GM18511 (cell line): ENCODE measurements around the gene RTRAF.

Experiments used
- ATAC-seq: cut with Tn5 transposase; IDR thresholded peaks from one replicate; pipeline ENCODE4 v1.9.1; 2021; ENCODE audit warnings: mild to moderate bottlenecking, moderate library complexity; ENCODE audit not compliant: unreplicated experiment

RTRAF gene

DNA sequence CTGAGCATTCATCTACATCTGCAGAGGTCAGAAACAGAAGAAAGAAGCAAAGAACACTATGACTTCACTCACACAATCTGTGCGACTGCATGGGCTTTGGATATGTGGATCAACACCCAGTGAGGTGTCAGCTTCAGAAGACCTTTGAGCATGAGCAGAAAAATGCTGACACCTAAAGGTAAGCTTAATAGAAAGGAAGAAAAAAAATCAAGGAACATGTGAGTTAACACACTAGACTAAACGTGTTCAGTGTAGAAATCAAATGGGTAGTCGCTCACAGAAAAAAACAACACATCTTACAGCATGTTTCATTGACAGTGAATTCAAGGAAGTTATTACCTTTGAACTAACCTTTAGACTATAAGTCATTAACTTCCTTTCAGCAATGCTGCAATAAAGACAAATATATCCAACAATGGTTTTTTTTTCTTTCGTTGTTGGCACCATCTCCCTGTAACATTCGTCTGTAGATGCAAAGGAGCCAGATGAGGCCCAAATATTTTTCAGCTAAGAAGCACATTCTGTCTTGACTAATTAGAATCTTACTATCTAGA is 30.9 kb downstream of the RTRAF start:
- no peak for ATAC-seq

DNA sequence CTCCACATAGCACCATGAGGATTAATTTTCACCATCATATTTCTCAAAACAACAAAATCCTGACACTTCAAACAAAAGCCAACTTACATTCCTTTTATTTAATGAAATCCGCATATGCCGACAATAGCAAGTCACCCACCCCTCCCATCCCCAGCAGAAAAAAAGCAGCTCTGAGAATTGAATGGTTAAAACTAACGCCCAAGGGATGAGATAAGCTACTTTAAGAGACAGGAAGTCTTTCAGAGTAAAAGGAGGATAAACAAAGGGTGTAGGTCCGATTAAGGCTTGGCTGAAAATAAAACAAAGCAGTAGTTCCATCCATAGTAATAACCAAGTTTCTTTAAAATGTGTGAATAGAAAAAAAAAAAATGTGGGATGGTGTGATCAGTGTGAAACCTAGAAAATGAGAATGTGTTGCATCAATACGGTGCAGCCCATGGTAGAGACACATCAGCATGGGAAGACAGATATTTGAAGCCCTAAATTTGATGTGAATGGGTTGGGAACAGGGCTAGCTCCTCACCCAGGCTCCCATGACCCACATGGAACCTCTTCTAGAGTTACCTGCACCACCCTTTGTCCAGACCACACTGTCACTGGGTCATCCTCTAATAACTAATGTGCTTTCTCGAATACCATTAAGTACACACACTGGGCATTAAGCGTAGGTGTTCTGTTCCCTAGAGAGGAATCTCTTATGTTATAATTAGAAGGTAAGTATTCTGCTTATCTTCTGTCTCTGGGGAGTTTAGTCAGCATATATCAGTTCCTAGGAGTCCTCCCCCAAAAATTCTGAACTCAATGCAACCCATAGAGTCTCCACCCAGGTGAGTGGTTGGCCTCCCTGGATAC is 31.7 kb downstream of the RTRAF start:
- ATAC-seq = peak; percentile 42

DNA sequence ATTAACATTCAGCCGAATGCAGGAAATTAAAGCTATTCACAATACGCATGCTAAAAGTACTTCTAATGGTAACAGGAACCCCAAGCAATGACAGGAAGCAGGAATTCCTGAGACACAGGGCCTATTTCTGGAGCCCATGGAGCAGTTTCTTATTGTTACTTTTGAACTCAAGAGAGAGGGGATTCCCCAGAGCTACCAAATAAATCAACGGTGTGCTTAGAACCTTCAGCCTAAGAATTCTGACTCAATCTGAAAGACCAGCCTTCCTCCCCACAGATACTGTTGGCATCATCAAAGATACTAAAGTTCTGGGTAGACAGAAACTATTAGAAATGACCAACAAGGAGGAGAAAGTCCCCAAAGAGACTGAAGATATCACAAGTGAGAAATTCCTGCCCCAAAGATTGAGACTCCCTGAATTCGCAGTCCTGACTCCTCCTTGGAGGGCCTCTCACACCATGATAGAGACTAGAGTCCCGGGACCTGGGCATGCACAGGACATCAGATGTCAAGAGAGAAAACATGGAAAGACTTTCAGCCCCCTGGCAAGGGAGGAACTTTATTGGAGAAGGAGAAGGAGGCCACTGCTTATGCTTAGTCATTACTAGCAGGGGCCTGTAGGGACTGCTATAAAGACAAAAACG is 32.7 kb downstream of the RTRAF start:
- peak; percentile 88 for ATAC-seq

DNA sequence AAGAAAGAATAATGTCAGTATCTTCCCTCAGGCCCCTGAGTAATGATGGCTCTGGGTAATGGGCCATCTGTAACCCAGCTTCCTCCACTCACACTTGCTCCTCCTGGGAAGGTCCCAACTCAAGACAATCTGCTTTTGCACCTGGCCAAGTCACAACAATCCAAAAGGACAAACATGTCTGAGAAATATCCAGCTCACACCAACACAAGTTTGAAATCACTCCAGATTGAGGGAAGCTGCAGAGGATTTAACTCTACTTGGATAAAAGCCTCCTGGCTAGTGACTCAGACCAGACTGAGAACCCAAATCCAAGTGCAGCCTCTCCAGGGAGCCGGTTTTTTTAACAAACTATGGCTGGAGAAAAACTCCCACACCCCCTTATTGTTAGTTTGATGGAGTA is 34.2 kb downstream of the RTRAF start:
- no peak for ATAC-seq

DNA sequence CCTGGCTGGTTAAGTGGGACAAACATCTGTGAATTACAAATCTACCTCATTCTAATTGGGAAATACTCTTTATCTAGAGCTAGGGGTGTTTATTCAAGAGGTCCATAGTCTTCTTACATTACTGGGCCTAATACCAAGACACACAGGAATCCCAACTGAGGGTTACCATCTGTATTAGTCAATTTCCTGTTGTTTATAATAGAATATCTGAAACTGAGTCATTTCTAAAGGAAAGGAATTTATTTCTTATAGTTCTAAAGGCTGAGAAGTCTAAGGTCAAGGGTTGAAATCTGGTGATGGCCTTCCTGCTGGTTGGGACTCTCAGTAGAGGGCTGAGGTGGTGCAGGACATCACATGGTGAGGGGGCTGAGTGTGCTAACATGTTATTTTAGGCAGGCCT is 36.0 kb downstream of the RTRAF start:
- ATAC-seq = no peak

DNA sequence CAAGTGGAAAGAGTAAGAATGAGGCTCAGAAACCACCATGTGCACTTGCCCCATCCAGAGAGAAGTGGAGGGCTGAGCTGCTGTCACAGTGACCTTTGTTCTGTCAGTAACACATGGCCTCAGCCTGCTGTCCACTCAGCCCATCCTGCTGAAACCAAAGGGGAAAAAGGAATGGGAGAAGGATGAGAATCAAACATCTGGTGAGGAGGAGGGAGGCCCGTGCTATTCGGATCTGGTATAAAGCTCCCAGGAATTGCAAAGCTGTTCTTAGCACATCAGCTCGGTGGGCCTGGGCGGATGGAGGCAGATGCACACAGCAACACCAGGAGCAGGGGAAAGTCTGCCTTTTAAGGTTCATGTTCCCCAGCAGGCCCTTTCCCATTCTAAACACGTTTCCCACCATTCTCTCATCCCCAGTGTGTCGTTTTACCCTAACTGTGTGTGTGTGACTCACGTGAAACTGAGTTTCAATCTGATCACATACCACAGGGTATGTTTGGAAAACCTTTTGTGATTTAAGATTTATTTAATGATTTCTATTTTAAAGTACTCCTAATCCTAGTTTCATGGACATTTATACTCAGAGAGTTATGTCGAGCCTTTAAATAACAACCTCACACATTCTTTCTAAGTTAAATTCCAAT is 36.8 kb downstream of the RTRAF start:
- no peak for ATAC-seq

DNA sequence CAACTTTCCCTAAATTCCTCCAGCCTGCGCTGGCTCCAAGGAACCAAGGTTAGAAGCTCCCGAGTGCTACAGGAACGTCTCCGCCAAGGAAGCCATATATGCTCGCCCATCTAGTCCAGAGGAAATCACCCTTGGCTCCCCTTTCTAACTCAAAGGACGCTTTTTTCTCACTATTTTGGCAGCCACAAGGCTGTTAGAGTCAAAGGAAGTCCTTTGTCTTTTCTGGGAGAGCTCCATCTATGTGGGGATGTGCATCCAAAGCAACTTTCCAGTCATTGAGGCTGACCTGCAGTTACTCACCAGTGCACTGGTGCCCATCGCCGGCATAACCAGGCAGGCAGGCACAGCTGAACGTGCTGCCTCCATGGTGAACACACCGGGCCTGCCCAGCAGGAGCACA is 37.6 kb downstream of the RTRAF start:
- no peak for ATAC-seq

DNA sequence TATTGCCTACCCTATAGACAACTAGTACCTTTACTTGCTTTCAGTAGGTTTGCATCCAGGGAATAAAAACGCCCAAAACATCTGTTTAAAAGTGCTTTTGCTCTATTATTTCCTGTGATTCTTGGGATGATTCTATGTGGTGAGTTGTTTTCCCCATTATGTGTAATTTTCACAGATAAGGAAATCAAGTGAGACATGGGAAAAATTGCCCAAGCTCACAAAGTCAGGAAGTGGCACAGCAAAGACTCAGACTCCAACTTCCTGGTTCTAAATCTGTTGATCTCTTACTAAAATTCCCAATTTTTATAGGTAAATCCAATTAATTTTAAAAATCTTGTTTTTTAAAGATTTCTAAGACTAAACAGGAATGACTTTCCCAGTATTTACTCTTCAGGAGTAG is 40.5 kb downstream of the RTRAF start:
- no peak for ATAC-seq

DNA sequence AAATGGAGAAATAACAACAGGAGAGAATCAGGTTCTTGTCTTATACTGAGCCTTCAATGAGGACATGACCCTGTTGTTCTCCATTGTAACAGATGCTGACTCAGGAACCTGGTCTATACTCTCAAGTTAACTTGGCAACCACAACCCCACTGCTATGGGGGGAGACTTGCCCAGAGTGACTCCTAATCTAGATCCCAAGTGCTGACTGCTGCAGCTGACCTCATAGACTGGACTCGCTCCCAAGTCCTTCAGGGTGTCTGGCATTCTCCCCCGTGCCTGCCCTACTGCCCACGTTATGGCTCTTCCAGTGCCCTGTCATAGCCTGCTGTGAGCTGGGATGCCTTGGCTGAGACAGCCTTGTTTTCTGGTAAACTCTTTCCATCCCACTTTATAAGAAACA is 42.4 kb downstream of the RTRAF start:
- ATAC-seq = no peak

DNA sequence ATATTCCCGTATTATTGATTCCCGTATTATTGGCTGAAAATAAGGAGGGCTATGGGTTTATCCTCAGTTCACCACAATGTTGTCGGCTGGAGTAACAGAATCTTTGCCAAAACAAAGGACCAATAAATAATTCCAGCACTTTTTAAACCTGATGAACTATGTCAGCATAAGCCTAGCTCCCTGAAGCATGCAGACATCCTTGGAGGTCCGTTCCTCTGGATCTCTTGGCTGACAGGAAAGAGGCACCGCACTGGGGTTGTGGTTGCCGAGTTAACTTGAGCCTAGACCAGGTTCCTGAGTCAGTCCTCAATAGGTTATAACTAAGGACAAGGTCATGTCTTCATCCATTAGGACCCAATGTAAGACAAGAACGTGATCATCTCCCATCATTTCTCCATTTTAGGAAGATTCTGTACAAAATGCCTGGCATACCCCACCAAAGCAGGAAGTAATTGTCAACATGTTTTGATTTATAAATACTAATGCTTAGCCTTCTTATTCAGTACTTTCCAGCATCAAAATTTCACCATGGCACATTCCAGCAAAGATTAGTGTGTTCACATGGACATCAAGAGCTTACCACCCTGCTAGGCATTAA is 43.0 kb downstream of the RTRAF start:
- no peak for ATAC-seq

DNA sequence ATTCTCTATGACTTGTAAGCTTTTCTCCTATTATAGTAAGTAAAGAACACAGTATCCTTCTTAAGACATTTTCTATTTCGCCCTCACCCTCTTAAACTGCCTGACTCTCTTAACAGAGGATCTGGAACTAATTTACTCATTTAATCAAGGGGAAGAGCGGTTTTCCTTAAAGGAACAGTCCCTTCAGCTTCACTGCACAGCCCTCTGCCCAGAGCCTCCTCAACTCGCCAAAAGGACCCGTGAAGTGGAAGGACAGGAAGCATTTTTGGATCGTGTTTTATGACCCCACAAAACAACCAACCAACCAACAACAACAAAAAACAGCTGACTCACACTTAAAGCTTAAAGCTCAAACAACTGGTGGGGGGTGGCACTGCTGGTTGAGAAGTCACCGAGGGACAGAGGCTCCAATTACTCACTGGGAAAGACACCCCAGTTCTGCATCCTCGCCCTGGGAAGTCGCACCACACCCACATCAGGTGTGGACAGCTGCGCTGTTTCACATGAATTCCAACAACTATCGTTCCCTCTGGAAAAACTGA is 43.8 kb downstream of the RTRAF start:
- no peak for ATAC-seq

DNA sequence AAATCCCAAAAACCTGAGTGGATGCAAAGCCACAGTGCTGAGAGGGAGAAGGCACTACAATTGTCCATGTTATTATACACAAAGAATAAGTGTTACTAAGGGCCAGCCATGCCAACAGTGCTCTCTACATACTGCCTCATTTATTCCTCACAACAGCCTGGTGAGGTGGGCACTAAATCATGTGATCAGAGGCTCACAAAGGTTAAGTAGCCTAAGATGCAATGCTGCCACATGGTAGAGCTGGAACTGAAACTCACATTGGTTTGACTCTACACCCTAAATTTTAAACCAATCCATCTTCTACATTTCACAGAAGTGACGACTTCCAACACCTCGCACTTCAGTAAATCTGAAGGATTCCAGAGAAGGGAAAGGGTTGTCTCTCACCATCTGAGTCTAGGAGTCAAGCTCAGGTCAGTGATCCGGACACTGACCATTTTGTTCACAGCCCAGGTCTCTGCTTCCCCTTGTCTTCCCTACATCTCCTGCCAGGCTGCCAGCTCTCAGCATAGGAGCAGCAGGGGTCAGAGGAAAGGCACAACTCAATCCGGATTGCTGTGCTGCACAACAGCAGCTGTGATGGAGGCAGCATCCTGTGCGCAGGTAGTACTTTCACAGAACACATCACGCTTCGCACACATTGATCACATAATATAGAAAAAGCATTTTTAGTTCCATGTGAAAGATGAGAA is 49.9 kb downstream of the RTRAF start:
- no peak for ATAC-seq

DNA sequence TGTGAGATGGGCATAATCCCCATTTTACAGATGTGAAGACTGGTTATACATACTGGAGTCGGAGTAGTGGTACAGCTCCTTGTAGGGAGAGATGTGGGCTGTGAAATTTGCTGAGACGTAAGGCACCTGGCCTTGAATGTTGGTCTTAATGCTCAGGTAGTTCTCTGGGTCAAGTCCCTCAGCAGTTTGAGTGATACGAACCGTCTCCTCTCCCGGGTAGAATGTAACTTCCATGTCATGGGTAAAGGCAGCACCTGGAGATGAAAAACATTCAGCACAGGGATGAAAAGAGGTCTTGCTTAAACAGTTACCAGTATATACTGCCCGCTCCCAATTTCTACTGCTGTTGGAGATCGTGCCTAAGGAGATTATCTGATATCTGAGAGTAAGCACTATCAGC is 51.3 kb downstream of the RTRAF start:
- ATAC-seq = no peak

DNA sequence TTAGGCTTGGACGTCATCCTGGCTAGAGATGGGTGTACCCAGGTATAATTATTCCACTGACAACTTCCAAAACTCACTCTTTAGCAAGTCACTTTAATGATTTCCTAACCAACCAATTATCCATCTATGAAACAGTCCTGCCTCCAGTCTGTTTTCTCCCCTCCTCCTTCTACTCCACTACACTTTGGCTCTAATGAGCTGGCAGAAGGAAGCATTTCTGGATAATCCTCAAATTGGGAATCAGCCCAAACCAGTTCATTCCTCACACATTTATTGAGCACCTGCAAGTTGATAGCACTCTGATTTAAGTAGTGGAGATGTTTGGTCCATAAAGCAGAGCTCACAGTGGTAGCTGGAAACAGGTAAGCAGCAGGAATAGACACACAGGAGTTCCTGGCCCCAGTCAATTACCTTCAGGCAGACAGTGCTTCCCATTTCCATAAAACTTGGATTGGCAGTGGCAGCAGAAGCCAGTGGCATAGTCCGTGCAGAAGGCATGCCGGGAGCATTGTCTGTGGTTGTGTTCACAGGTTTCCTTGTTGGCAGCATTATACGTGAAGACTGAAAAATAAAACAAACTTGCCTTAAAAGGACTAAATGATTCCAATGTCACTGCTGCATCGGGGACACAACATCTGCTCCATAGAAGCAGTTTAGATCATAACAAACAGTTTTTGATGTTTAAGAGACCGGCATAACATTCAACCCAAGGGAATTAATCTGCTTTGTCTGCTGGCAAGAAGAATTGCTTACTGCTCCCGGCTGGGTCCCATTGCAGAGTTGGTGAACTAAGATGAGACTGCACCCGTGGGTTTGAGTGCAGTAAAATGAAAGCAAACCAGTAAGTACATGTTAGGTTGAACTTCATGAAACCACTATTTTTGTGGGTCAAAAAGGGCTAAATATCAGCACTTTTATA is 53.3 kb downstream of the RTRAF start:
- ATAC-seq = no peak

DNA sequence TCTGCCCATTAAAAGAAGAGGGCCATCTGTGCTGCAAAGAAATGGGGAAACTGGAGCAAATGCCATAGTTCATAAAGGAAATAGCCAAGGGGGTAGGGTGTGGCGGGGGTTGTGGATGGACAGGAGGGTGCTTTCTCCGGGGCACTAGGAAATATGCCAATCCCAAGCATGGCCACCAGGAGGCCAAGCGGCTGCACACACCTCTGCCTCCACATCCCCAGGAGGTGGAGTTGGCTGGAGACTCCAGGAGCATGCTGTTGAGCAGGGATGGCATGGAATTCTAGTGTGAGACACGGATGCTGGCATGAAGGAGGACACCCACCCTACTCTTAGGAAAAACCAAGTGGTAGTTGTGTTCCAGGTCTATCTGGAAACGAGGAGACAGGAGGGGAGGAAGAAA is 54.3 kb downstream of the RTRAF start:
- no peak for ATAC-seq

DNA sequence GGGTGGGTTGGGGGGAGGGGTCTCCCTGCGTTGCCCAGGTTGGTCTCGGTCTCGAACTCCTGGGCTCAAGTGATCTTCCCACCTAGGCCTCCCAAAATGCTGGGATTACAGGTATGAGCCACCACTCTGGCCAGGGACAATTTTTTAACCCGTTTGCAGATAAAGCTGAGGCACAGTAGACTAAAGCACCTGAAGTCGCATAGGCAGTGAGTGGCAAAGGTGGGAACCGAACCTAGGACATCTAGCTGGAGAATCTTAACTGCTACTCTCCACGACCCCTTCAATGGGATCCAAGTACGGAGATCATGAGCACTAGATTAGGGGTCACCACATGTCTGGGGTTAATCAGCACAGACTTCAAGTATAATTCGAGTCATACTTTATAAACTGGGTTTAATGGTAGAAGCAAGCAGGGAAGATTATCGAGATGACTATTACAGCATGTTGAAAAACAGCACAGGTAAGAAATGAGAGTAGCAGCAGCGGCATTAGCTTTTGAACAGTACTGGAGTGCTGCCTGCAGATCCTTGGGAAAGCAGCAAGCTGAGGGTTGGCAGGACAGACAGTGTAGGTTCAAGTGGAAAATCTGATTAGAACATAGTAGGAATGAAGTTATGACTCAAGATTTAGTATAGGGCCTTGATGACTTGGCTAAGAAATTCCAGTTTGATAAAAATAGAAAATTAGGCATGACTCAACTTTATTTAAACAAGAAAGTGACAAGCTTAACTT is 55.6 kb downstream of the RTRAF start:
- ATAC-seq = no peak

DNA sequence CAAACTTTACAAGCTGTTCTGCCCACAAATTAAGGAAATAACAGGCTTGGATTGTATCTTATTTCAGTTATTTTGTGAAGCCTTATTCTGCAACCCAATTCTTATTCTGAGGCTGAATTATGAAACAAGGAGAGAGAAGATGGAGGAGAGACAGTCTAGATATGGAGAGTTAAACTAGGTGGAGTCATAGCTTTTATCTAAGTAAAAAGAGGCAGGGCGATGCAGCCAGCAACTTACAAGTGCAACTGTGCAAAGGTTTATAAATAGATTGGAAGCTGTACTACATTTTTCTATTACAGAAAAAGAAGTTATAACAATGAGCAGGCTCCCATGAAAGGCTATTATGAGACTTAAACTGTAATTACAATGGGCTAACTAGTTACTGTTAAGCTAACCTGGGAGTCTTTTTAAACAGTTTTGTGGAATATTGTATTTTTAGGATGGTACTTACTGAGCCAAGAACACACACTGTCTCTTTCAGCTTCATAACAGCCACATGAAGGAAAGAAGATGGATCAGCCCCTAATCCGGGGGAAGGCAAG is 57.1 kb downstream of the RTRAF start:
- ATAC-seq = no peak

DNA sequence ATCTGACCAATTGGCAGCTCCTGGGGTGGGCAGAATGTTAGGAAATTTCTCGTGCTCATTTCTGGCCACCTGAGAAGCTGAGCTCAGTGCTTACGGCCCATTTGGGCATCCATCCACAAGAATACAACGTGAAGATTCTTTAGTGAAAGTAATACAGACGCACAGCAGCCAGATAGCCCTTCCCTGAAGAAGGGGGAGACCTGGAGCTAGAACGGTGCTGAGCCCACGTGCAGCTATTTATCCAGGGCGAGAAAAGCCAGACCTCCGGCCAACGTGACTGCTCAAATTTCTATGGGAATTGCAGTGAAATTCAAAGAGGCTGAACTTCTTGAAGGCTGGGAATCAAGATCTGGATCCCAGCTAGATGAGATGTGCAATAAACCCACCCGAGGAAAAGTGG is 58.8 kb downstream of the RTRAF start:
- no peak for ATAC-seq
